ENCODE results near the gene ZFP36L1.

- TF ChIP-seq CTCF (IDR thresholded peaks at IDR 0.05) (peak; percentile 93 to 99 (median 98)), POLR2A (IDR thresholded peaks at IDR 0.05) (peak; percentile 31 to 47)
Observed at GRCh38 chr14:68816183-68816942, 23.5 kb upstream of the ZFP36L1 start.

All from Peyer's patch (tissue), 4 donors.